NCI-H446 (cell line): ENCODE data around the gene IFI16.
A peak's percentile ranks its signal among the peaks of the same experiment; 100 is the strongest.

Source experiments
- DNase-seq, 2 experiments: peaks; one replicate each; lab custom pipeline; 2025; lab: John Stamatoyannopoulos, UW

The IFI16 gene

DNA sequence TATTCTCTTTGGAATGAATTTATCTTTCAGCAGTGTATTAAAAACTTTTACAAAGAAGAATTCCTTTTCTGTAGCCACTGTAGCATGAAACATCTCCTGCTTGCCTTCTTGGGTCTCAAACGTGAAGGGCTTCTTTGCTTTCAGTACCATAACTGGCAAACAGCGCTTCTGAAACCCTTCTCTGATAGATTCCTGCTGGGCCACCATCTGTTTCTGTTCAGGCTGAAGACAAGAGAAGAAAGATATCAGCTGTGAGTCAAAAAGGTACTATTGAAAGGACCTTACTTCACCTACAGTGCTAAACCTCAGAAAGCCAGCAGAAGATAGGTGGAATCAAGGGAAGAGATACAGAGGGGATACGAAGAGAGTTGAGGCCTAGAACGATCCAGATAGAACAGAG lies 56.4 kb downstream of the IFI16 start:
- DNase-seq: peak in 1 of 2 experiments; percentile 25

DNA sequence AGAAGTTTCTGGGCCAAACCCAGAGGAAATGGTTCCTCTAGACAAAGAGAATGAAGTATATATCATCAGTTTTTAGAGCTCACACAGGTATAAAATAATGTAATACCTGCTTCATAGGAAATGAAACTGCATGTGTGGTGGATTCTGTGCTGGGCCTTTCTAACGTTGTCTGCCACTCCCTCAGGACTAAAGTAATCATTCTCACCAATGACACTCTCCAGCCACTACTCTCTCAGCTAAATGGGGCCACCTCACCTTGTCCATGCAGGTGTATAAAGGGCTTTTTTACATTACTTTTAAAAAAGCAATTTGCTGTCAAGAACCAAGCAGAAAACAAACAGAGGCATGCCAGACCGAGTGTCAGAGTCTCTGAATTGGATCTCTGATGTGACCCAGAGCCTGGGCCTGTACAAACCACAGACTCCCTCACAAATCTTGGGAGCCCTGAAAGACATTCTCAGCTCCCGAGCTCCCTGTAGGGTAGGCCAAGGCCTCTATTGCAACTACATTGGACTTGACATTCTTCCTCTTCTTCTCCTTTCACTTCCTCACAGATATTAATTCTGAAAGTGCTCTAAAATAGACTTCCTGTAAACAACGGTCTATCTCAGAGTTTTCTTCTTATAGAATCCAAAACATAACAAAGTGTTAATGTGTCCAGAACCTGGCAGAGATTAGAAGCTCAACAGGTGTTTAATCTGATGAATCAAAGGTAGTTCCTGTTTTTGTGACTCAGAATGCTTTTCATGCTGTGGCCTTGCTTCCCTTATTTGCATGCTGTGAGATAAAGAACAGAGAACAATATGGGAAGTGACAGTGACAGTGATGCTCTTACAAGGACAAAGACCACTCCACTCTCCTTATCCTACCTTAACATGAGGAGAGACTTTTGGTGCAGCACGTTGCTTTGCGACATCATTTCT lies 58.3 kb downstream of the IFI16 start:
- no peak for DNase-seq

DNA sequence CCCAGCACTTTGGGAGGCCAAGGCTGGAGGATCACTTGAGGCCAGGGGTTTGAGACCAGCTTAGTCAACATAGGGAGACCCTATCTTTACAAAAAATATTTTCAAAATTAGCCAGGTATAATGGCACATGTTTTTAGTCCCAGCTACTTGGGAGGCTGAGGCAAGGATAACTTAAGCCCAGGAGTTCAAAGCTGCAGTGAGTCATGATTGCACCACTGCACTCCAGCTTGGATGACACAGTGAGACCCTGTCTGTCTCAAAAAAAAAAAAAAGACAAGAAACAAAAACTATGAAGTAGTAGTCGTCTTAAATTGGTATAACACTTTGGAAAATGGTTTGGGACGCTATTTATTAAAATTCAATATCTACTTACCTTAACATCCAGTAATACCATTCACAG lies 59.2 kb downstream of the IFI16 start:
- DNase-seq: no peak

DNA sequence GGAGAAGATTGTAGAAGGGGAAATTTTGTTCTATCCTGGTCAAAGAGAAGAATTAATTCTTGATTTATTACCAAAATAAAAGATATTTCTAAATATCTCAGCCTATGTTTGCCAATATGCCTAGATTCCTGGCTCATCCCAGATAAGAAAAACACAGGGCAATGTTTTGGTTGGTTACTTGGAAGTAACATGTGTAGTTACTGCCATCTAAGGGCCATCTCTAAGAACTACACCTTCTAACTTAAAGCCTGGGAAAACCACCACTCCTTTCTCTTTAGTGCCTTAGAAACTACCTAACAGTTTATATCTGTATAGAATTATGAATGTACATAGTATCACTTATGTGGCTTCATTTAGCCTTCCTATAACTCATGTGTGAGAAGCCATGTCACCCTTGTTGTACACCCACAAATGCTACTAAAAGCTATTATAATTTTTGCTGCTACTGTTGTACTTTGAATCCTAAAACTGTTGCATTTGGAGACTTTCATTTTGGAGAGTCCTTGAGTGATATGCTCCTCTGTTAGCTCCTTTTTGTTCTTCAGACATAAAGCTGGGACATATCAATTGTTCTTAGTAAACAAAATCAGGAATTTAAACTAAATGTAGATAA lies 62.4 kb downstream of the IFI16 start:
- DNase-seq: peak; percentile 18 to 68

DNA sequence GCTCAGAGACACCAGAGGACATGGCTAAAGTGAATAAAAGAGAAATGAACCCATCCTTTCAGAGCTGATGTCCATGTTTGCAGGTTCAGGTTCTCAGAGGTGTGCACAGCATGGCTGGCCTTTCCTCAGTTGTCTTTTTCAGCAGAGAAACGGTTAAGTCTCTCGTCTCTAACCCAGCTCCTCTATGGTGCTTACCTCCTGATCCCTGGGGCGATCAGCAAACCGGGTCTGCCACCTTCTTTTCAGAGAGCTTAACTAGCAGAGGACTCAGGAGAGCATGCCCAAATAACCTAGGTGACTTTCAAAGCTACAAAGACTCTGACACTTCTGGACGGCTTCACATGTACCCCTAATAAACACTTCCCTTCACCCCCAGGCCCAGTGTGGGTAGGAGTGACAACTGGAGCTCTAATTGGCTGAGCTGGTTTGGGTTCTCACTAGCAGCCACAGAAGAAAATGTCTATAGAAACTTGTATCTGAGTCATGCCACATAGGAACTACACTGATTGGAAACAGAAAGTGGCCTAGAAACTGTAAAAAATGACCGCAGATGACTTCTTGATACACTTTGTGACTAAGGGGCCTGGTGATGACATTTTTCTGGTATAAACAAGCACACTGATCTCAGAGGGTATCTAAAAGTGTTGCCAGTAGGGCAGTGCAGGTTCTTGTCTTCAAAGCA lies 66.9 kb downstream of the IFI16 start, which contains the start of gene AIM2:
Gene AIM2 (minus strand): TSS at position 329 of the 682 bp plus-strand sequence. CDS start 3,267 bp downstream, outside the sequence.
- DNase-seq: no peak

DNA sequence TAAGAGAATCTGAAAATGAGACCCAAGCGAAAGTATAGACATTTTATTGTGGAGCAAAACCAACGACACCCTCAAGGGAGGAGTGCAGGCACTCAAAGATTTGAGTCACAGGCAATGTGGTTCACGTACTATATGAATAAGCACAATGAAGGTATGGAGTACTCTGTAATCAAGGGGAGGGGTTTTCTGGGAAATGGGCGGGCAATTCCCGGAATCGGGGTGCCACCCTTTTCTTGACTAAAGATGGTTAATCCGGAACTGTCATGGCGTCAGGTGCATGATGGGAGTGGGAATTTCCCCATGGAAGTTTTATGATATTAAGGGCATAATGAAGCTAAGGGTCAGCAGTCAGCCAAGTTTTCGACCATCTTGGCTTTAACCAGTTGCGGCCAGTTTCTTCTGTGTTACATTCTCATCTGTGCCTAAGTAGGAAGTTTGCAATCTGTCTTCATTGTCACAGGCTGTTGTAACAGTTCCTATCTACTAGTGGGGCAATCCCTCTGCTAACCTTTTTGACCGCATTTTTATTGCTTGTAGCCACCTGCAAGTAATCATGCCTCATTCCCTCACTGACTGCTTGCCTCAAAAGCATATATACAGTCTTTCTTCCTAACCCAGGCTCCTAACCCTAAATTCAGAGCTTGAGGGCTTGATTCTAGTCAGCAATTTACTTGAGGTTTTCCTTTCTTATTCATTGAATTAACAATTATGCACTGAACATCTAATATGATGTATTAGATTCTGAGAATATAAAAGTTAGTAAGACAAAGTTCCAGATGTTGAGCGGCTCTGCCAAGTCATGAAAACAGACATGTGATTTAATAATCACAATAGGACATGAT lies 67.6 kb downstream of the IFI16 start:
- no peak for DNase-seq

DNA sequence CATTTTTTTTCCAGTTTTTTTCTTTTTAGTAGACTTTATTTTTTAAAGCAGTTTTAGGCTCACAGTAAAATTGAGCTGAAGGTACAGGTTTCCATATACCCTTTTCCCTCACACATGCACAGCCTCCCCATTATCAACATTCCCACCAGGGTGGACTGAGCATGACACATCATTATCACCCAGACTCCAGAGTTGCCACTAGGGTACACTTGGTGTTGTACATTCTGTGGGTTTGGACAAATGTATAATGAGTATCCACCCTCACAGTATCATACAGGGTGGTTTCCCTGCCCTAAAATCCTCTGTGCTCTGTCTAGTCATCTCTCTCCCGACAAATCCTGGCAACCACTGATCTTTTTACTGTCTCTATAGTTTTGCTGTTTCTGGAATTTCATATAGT lies 69.8 kb downstream of the IFI16 start:
- no peak for DNase-seq

DNA sequence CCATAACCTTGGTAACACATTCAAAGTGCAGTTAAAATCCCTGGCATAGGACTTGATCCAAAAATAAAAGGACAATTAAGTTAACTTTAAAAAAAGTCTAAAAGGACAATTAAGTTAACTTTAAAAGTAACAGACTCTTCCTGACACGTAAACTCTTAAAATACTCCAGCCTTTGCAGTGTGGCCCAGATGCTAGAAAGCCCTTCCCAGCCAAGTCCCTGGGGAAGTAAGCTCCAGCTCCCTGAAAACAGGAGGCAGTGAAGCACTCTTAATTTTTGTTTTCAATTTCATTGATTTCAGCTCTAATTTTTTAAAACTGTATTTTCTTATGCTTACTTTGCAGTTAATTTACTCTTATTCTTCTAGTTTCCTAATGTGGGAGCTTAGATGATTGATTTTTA lies 71.9 kb downstream of the IFI16 start:
- DNase-seq: peak in 1 of 2 experiments; percentile 29

DNA sequence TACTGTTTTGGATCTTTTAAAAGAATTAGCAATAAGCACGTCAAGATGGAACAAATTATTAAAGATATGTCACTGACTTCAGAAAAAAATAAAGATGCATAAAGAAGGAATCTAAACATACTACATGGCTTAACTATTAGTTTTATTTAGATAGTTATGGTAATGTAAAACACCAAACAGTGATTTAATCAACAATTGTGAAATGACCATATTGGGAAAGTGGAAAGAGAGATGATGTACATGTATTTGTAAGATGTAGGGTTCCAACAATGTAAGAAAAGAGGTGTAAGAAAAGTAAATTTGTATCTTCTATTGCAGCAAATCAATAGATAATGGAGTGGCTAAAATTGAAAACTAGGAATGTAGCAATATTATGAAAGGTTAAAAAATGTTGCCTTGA lies 73.3 kb downstream of the IFI16 start:
- DNase-seq: no peak

DNA sequence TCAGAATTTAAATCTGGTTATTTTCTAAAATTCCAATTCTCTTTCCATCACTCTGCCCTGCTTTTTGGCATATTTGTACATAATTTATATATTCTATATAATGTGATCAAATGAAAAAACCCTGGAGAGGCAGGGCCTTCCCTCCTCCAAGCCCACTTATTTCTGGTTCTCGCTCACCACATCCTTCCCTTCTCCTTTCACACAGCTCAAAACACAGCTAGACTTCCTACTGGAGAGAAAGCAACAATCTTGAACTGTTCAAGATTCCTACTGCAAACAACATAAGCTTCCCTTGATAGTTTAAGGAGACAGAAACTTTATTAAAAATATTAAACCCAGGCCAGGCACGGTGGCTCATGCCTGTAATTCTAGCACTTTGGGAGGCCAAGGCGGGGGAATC lies 74.4 kb downstream of the IFI16 start:
- no peak for DNase-seq

DNA sequence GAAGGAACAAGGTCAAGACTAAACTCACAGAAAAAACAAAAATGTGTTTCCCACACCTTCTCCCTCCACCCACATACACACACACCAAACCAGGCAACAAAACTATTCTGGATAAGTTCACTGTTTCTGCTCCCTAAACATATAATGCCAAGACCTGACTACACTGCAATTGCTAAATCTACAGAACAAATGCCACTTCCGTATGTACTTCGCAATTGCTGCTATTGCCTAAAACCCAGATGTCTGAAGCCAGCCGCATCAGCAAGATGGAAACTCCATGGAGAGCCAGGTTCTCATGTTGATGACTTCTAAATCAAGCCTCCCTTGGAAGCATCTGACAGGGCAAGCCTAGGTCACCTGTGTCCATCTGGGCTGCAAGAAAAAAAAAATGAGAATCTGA lies 75.2 kb downstream of the IFI16 start:
- DNase-seq: no peak

DNA sequence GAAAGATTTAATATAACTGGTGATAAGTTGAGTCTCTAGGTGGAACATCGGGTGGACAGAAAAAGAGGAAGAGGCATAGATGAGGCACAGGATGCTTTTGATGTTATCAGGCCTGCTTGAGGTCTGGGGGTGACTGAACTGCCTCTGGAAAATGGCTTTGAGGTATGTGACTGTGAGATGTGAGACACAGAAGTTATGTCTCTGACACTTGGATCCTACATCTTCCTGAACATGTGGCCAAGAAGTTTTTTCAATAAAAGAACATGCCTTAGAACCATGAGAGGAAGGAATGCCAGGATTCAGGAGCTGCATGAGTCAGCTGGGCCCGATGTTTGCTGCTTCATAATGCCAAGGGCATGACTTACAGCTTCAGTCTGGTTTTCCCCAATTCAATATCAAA lies 78.3 kb downstream of the IFI16 start:
- peak in 1 of 2 experiments; percentile 34 for DNase-seq

DNA sequence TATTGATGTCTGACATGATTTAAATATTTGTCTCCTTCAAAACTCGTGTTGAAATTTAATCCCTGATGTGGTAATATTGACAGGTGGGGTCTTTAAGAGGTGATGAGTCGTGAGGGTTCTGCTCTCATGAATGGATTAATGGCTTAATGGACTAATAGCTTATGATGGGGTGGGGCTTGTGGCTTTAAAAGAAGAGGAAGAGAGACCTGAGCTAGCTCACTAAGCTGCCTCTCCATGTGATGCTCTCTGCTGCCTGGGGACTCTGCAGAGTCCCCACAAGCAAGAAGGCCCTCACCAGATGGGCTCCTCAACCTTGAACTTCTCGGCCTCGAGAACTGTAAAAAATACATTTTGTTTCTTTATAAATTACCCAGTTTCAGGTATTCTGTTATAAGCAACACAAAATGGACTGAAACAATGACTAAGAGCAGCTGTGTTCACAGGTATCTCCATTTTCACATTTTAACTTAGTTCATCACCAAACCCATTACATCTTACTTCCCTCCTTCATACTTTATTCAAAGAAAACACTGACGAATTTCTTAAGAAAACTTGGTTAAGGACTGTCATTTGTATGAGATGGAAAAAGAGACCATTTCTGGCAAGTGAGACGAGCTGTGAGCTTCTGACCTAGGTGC lies 79.0 kb downstream of the IFI16 start:
- no peak for DNase-seq

DNA sequence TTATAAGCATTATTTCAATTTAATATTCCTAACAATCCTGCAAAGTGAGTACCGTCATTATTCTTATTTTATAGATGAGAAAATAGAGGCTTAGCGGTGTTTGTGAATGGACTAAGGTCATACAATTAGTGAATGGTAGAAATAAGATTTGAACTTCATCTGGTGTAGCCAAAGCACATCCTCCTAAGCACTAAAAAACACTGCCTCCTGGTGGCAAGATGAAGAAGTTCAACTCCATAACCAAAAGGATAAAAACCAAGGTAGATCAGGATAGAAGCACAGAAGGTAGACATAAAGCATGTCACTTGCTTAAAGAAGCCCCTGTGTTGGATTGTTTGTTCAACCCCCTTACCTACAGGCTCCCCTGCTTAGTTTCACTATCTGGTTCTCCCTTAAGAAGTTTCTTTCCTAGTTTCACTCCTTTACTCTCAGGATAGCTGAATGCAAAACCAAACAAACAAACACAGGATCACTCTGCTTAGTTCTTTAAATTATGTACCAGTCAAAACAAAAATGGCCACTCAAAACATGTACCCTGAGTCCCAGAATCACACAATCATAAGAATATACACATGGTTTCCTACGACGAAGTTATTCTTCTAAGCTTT lies 79.6 kb downstream of the IFI16 start:
- peak in 1 of 2 experiments; percentile 13 for DNase-seq

DNA sequence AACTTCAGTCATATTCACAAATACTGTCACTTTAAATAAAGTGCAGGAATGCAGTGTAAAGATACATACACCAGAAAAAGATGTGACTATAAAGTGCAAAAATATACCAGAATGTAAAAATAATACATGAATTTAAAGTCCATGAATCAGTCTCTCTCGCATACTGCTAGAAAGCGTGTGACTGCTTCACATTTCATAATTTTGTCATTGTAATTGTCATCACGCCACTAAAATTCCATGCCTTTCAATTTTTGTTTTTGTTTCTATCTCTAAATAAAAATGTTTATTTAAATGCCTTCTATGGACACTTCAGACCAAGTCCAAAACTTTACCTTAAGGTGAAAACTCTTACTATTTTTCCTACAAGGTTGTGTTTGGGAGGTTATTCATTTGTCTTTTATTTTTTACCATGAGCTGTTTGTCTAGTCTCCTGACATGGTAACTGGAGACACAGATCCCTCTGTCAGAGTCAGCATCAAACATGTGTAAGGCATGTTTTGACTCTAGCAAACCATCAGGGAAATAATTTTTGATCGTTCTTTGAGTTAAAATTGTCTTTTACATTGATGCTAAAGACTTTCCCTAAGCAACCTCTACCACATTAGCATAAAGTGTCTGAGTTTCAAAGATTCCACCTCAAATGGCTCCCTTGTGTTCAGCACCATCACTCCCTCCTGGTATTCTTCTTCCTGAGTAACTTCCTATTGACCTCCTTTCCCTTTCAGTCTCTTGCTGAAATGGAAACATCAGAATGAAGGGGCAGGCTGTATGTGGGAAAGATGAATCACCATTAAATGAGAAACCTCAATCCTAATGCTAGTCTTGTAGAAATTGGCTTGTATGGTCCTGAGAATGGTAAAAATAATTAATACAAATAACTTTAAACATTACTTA lies 80.8 kb downstream of the IFI16 start:
- no peak for DNase-seq

DNA sequence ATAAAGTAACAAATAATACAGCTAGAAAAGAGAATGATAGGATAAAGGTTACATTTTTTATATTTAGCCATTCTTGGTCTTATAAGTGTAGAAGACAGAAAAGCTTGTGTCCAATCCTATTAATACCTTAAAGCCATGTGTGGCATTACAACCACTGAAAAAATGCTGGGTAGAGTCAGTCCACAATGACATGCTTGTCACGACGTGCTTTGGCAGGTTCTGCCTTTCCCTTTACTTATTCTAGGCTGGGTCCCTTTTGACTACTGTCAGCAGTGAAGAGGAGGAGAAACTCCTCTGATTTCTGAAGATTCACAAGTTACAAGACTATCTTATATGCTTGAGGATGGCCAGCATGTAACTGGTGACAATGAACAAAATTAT lies 81.5 kb downstream of the IFI16 start:
- no peak for DNase-seq

DNA sequence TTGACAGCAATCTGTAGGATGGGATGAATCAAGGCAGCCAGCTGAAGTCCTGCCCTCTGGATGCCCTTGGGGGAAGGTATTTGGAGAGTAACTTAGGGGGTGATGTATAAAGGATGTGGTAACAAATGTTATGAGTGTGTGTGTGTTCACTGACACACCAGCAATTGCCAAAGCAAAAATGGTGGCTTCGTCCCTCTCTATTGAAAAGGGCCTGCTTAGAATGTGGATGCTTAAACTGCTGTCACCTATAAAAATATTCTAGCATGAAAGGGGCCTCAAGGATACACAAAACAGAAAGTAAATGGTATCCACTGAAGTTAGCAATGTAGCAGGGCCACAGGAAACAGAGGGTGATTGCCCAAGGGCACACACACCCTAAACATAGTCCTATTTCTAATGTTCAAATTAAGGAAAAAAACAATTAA lies 81.9 kb downstream of the IFI16 start:
- DNase-seq: no peak

DNA sequence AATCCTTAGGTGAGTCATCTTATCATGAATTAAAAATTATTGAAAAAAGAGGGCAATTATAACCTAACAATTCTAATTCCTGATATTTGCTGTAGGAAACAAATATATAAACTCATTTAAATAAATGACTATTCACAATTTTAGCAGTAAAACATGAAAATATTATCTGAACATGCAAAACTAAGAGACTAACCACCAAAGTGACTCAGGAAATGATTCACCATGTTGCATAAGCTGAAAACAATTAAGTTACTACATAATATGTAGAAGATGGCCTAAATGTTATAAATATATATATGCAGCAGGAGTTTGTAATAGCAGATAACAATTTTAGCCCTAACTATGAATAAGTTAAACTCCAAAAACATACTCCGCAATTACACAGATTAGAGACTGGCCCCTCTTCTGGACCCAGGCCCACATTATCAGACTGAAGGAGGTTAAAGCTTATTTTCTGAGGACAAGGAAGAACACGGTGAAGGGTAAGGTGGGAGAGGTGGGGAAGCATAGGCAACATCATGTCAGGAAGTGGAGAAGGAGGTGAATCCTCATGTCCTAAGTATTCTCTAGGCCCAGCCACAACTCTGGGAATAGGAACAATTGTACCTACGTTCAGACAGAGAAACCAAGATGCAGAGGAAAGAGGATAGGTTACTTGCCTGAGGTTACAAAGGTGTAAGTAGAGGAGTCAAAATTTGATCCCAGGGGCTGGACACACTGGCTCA lies 82.5 kb downstream of the IFI16 start:
- no peak for DNase-seq

DNA sequence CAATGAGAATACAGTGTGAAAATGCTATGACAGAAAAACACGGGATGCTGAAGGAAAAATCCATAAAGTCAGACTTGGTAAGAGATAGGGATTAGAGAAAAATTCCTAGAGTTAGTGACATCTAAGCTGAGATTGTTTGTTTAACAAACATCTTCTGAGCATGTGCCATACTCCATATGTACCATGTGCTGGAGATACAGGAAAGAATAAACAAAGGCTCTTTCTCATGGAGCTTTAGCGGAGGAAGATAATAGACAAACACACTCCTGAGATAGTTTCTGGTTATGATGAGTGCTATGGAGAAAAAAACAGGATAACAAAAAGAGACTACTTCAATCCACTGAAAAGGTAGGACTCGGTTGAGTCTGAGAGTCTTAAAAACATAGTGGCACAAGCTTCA lies 88.9 kb downstream of the IFI16 start:
- DNase-seq: no peak
